ENCODE data around the gene DNASE1L1. TPM values are rescaled to one million over a fixed set of nuclear protein-coding genes. Genes with fewer than 3 reads are reported as not detected.
A peak's percentile ranks its signal among the peaks of the same experiment; 100 is the strongest.

The DNASE1L1 gene
- polyA plus RNA-seq, 1 of the 3 experiments (the other 2 are of a cell fraction), result 18.2 TPM

- peaks cover 22% of the 10 kb centered on the region for H3K79me2 ChIP-seq (ENCODE audit: insufficient read depth)
- ChIA-PET CTCF (interaction anchor here (1.1 kb wide), 1 partner anchor 32 kb away, joined by 3 read pairs; no protein-coding TSS in a partner anchor), POLR2A (interaction anchor here (0.5 kb wide), 1 partner anchor 67 kb away, joined by 3 read pairs; the partner anchor contains the start of gene EMD)
- H3K9me3 ChIP-seq, result no peaks in the 10 kb centered on the region
- no peak overlapping the region for H3K9ac ChIP-seq
- H3K4me1 ChIP-seq (ENCODE audit: control insufficient read depth in 1 of 2, insufficient read depth in 2 of 2, low read depth in 1 of 2, low read length in 1 of 2), result peaks cover 0 to 14% of the 10 kb centered on the region in 2 experiments; a peak in 1 of 4 replicates
- no peaks in the 10 kb centered on the region for H3K9me2 ChIP-seq
- peaks cover 0 to 14% of the 10 kb centered on the region in 2 experiments for H3K36me3 ChIP-seq (replicated peaks in 1 of 2; ENCODE audit: control insufficient read depth in 1 of 2, insufficient read depth in 2 of 2, low read length in 1 of 2)
- H3K4me2 ChIP-seq, result peak overlapping the region; percentile 84; the same call in 1 of the 2 replicates
- no peak overlapping the region for H2AFZ ChIP-seq (ENCODE audit: low read depth)
- DNase-seq, result no peak
- H4K20me1 ChIP-seq (ENCODE audit: insufficient read depth), result peaks cover 6% of the 10 kb centered on the region; the same call in 1 of the 2 replicates
- 65% methylated on average over 13 of the region's 16 CpGs for WGBS (ENCODE audit: low lambda C conversion rate)
- H3F3A ChIP-seq (replicated peaks; ENCODE audit: insufficient read depth), result peaks cover 4% of the 10 kb centered on the region
- H3K27me3 ChIP-seq (ENCODE audit: insufficient read depth), result peaks cover 23% of the 10 kb centered on the region
- no peak overlapping the region for H3K27ac ChIP-seq (ENCODE audit: low read depth in 2 of 2, low read length in 1 of 2)
- H3K4me3 ChIP-seq (ENCODE audit: low read depth in 2 of 2, low read length in 1 of 2), result no peak overlapping the region
- TF ChIP-seq ELF1 (IDR thresholded peaks at IDR 0.05) (no peak), EZH2phosphoT487 (IDR thresholded peaks at IDR 0.05; ENCODE audit: borderline replicate concordance, low read depth) (no peak), TEAD4 (IDR thresholded peaks at IDR 0.05; ENCODE audit: borderline replicate concordance, insufficient read depth) (no peak)
These were observed 36.7 kb upstream of the DNASE1L1 start for GRCh38 chrX:154445776-154446175.

GRCh38 chrX:154444755-154445246, 35.7 kb upstream of the DNASE1L1 start:
- H3K4me1 ChIP-seq (ENCODE audit: control insufficient read depth in 1 of 2, insufficient read depth in 2 of 2, low read depth in 1 of 2, low read length in 1 of 2), result peaks cover 0 to 14% of the 10 kb centered on the region in 2 experiments; a peak in 1 of 4 replicates
- no peak for DNase-seq
- ChIA-PET POLR2A (interaction anchor here (0.9 to 1.1 kb wide), 2 partner anchors 13 to 15 kb away, joined by 3 to 4 read pairs; no protein-coding TSS in a partner anchor), CTCF (interaction anchor here (1.1 kb wide), 1 partner anchor 33 kb away, joined by 3 read pairs; no protein-coding TSS in a partner anchor)
- no peaks in the 10 kb centered on the region for H3K9me2 ChIP-seq
- H3F3A ChIP-seq (replicated peaks; ENCODE audit: insufficient read depth), result peaks cover 4% of the 10 kb centered on the region
- H3K4me2 ChIP-seq, result peak overlapping the region; percentile 84
- peak overlapping the region; percentile 63 for H3K9ac ChIP-seq
- peaks cover 32% of the 10 kb centered on the region for H3K79me2 ChIP-seq (ENCODE audit: insufficient read depth)
- peaks cover 23% of the 10 kb centered on the region for H3K27me3 ChIP-seq (ENCODE audit: insufficient read depth)
- H3K4me3 ChIP-seq (ENCODE audit: low read depth in 2 of 2, low read length in 1 of 2), result peak overlapping the region; percentile 59 to 66
- H2AFZ ChIP-seq (ENCODE audit: low read depth), result no peak overlapping the region
- no peak overlapping the region; a peak in 1 of 4 replicates for H3K27ac ChIP-seq (ENCODE audit: low read depth in 2 of 2, low read length in 1 of 2)
- TF ChIP-seq EZH2phosphoT487 (IDR thresholded peaks at IDR 0.05; ENCODE audit: borderline replicate concordance, low read depth) (no peak), FOXJ3 (CRISPR knock-in tag; IDR thresholded peaks at IDR 0.05) (no peak), YY1 (IDR thresholded peaks at IDR 0.05; ENCODE audit: low read depth) (no peak), GATA2 (CRISPR knock-in tag; IDR thresholded peaks at IDR 0.05) (no peak), SIN3A (IDR thresholded peaks at IDR 0.05; ENCODE audit: borderline replicate concordance, low read depth, low read length) (no peak), TAF1 (IDR thresholded peaks at IDR 0.05; ENCODE audit: borderline replicate concordance, low read depth, low read length) (no peak), SMC3 (IDR thresholded peaks at IDR 0.05; ENCODE audit: low read depth, low read length) (no peak), TCF12 (IDR thresholded peaks at IDR 0.05) (no peak), FOXM1 (IDR thresholded peaks at IDR 0.05; ENCODE audit: low read depth) (no peak), RFX5 (IDR thresholded peaks at IDR 0.05; ENCODE audit: low read length) (no peak), FOSL2 (IDR thresholded peaks at IDR 0.05; ENCODE audit: borderline replicate concordance, low read depth) (no peak), RAD21 (IDR thresholded peaks at IDR 0.05; ENCODE audit: low read length) (no peak), RXRA (IDR thresholded peaks at IDR 0.05; ENCODE audit: borderline replicate concordance, low read depth) (no peak), ZBTB33 (IDR thresholded peaks at IDR 0.05; ENCODE audit: borderline replicate concordance, low read depth) (no peak), MXI1 (IDR thresholded peaks at IDR 0.05; ENCODE audit: low read depth, low read length) (no peak), USF1 (IDR thresholded peaks at IDR 0.05; ENCODE audit: borderline replicate concordance, low read depth) (no peak), EP300 (IDR thresholded peaks at IDR 0.05; ENCODE audit: borderline replicate concordance in 1 of 2, low read depth in 1 of 2, low read length in 1 of 2) (no peak), GABPA (IDR thresholded peaks at IDR 0.05; ENCODE audit: low read depth) (no peak), NFIC (IDR thresholded peaks at IDR 0.05; ENCODE audit: borderline replicate concordance) (no peak)
- H4K20me1 ChIP-seq (ENCODE audit: insufficient read depth), result peaks cover 16% of the 10 kb centered on the region; the same call in 1 of the 2 replicates
- peaks cover 0 to 17% of the 10 kb centered on the region in 2 experiments for H3K36me3 ChIP-seq (replicated peaks in 1 of 2; ENCODE audit: control insufficient read depth in 1 of 2, insufficient read depth in 2 of 2, low read length in 1 of 2)
- no peaks in the 10 kb centered on the region for H3K9me3 ChIP-seq
- 21% methylated on average over 5 of the region's 13 CpGs for WGBS (ENCODE audit: low lambda C conversion rate)

All from SK-N-SH (cell line).